Activated T-helper 1 cell treated with anti-CD3 and anti-CD28 coated beads, Interleukin-12 subunit alpha, Interleukin-12 subunit beta, Interleukin-2, Interleukin-4 antibody, amounts not matched to agents 30 ng/mL and 10 ng/mL and 1 ng/mL, durations not matched to agents 14 hours and 24 hours and 36 hours (primary cell): Measurements from ENCODE around the gene SHC4. TPM values are rescaled to one million over a fixed set of nuclear protein-coding genes. Genes with fewer than 3 reads are reported as not detected.
"Not testable (repeated sequence)": the region's sequence is repeated elsewhere in the genome, so short reads cannot be mapped to it uniquely, and the experiment has no call there.

Experiments used
- DNase-seq: peaks from one replicate; pipeline ENCODE4 v3.0.0; 2021; ENCODE audit warnings: low spot score
- H3K27ac Mint-ChIP-seq: one replicate; pipeline ENCODE4 v1.8.0; 2021; ENCODE audit warnings: mild to moderate bottlenecking, mixed read lengths
- H3K27me3 Mint-ChIP-seq: one replicate; pipeline ENCODE4 v1.8.0; 2022; ENCODE audit warnings: mild to moderate bottlenecking, moderate library complexity, mixed read lengths; ENCODE audit not compliant: insufficient read depth
- H3K36me3 Mint-ChIP-seq: one replicate; pipeline ENCODE4 v1.8.0; 2021; ENCODE audit warnings: low read depth, mixed read lengths
- H3K4me1 Mint-ChIP-seq: one replicate; pipeline ENCODE4 v1.8.0; 2021; ENCODE audit warnings: low read depth, mixed read lengths
- H3K4me3 Mint-ChIP-seq: one replicate; pipeline ENCODE4 v1.8.0; 2021; ENCODE audit warnings: mild to moderate bottlenecking, moderate library complexity, mixed read lengths
- H3K9me3 Mint-ChIP-seq: one replicate; pipeline ENCODE4 v1.8.0; 2021; ENCODE audit warnings: mixed read lengths
- intact Hi-C: fragments of 100-400 bp; cut with micrococcal nuclease; formaldehyde crosslinking; loops from one replicate; pipeline ENCODE4 v1.15.1; 2024
- total RNA-seq: library from RNA; stranded (reverse); gene quantifications from 2 replicates; pipeline ENCODE4 v1.2.3, GENCODE V29; 2022

SHC4 gene
- total RNA-seq, 1 donor from 2014 or later = 26.4 TPM

GRCh38 chr15:48790466-48791115 is 173.1 kb downstream of the SHC4 start:
- H3K4me1 Mint-ChIP-seq, intact Hi-C loops, H3K9me3 Mint-ChIP-seq, DNase-seq, H3K27me3 Mint-ChIP-seq, H3K4me3 Mint-ChIP-seq, H3K27ac Mint-ChIP-seq: not testable (repeated sequence)
- H3K36me3 Mint-ChIP-seq = peaks cover 34% of the 10 kb centered on the region

- H3K27ac Mint-ChIP-seq = no peak overlapping the region
- H3K27me3 Mint-ChIP-seq = no peaks in the 10 kb centered on the region
- no peaks in the 10 kb centered on the region for H3K9me3 Mint-ChIP-seq
- peaks cover 43% of the 10 kb centered on the region for H3K36me3 Mint-ChIP-seq
- DNase-seq = no peak
- intact Hi-C loops = no loop called here
- H3K4me1 Mint-ChIP-seq = no peaks in the 10 kb centered on the region
- no peak overlapping the region for H3K4me3 Mint-ChIP-seq
Measured at GRCh38 chr15:48785712-48786111, 178.0 kb downstream of the SHC4 start.

- Mint-ChIP-seq H3K4me1 (no peaks in the 10 kb centered on the region), H3K9me3 (no peaks in the 10 kb centered on the region), H3K27me3 (no peaks in the 10 kb centered on the region), H3K27ac (no peak overlapping the region), H3K4me3 (no peak overlapping the region), H3K36me3 (peaks cover 47% of the 10 kb centered on the region)
- DNase-seq = no peak
- intact Hi-C loops = no loop called here
Measured at GRCh38 chr15:48785195-48785594, 178.5 kb downstream of the SHC4 start.

GRCh38 chr15:48784756-48785155 is 179.0 kb downstream of the SHC4 start:
- H3K36me3 Mint-ChIP-seq = peaks cover 49% of the 10 kb centered on the region
- H3K27ac Mint-ChIP-seq = no peak overlapping the region
- intact Hi-C loops = no loop called here
- no peak overlapping the region for H3K4me3 Mint-ChIP-seq
- no peaks in the 10 kb centered on the region for H3K27me3 Mint-ChIP-seq
- H3K9me3 Mint-ChIP-seq = no peaks in the 10 kb centered on the region
- no peak for DNase-seq
- H3K4me1 Mint-ChIP-seq = no peaks in the 10 kb centered on the region

- intact Hi-C loops = no loop called here
- Mint-ChIP-seq H3K27ac (no peak overlapping the region), H3K4me3 (no peak overlapping the region), H3K4me1 (no peaks in the 10 kb centered on the region), H3K27me3 (no peaks in the 10 kb centered on the region), H3K9me3 (no peaks in the 10 kb centered on the region), H3K36me3 (peaks cover 42% of the 10 kb centered on the region)
- DNase-seq = no peak
Measured at GRCh38 chr15:48782911-48783310, 180.8 kb downstream of the SHC4 start.

GRCh38 chr15:48781481-48782081 is 182.1 kb downstream of the SHC4 start:
- intact Hi-C loops = no loop called here
- Mint-ChIP-seq H3K4me1 (no peaks in the 10 kb centered on the region), H3K36me3 (peaks cover 40% of the 10 kb centered on the region)

GRCh38 chr15:48781017-48781416 is 182.7 kb downstream of the SHC4 start:
- no peak overlapping the region for H3K4me3 Mint-ChIP-seq
- H3K4me1 Mint-ChIP-seq = no peaks in the 10 kb centered on the region
- no peak for DNase-seq
- intact Hi-C loops = no loop called here
- no peak overlapping the region for H3K27ac Mint-ChIP-seq
- H3K27me3 Mint-ChIP-seq = no peaks in the 10 kb centered on the region
- H3K9me3 Mint-ChIP-seq = no peaks in the 10 kb centered on the region
- peaks cover 40% of the 10 kb centered on the region for H3K36me3 Mint-ChIP-seq

More at GRCh38 chr15:48781481-48782081, 182.1 kb downstream of the SHC4 start:
- Mint-ChIP-seq H3K4me3 (no peak overlapping the region), H3K27me3 (no peaks in the 10 kb centered on the region), H3K9me3 (no peaks in the 10 kb centered on the region), H3K27ac (no peak overlapping the region)
- DNase-seq = no peak

GRCh38 chr15:48778331-48778730 is 185.4 kb downstream of the SHC4 start:
- Mint-ChIP-seq H3K27ac (no peak overlapping the region), H3K36me3 (peaks cover 35% of the 10 kb centered on the region), H3K27me3 (no peaks in the 10 kb centered on the region), H3K4me3 (no peak overlapping the region), H3K4me1 (no peaks in the 10 kb centered on the region), H3K9me3 (no peaks in the 10 kb centered on the region)
- intact Hi-C loops = no loop called here
- DNase-seq = no peak

- no peak overlapping the region for H3K27ac Mint-ChIP-seq
- intact Hi-C loops = no loop called here
- no peak overlapping the region for H3K4me3 Mint-ChIP-seq
- H3K27me3 Mint-ChIP-seq = no peaks in the 10 kb centered on the region
- peaks cover 37% of the 10 kb centered on the region for H3K36me3 Mint-ChIP-seq
- DNase-seq = no peak
- no peaks in the 10 kb centered on the region for H3K4me1 Mint-ChIP-seq
- no peaks in the 10 kb centered on the region for H3K9me3 Mint-ChIP-seq
Measured at GRCh38 chr15:48777645-48778330, 185.9 kb downstream of the SHC4 start.

GRCh38 chr15:48775546-48775945 is 188.2 kb downstream of the SHC4 start:
- Mint-ChIP-seq H3K4me3 (no peak overlapping the region), H3K9me3 (no peaks in the 10 kb centered on the region), H3K4me1 (peaks cover 6% of the 10 kb centered on the region), H3K27me3 (no peaks in the 10 kb centered on the region), H3K36me3 (peaks cover 33% of the 10 kb centered on the region), H3K27ac (no peak overlapping the region)
- intact Hi-C loops = no loop called here
- DNase-seq = no peak

GRCh38 chr15:48774484-48774883 is 189.2 kb downstream of the SHC4 start:
- no peak overlapping the region for H3K27ac Mint-ChIP-seq
- H3K9me3 Mint-ChIP-seq = no peaks in the 10 kb centered on the region
- peaks cover 33% of the 10 kb centered on the region for H3K36me3 Mint-ChIP-seq
- intact Hi-C loops = no loop called here
- H3K27me3 Mint-ChIP-seq = no peaks in the 10 kb centered on the region
- H3K4me1 Mint-ChIP-seq = peaks cover 13% of the 10 kb centered on the region
- H3K4me3 Mint-ChIP-seq = no peak overlapping the region
- DNase-seq = no peak
